ENCODE data around the gene FUT7.

Gene FUT7

GRCh38 chr9:137032858-137033257 is 970 bp upstream of the FUT7 start:
- no peak for TF ChIP-seq CTCF (IDR thresholded peaks at IDR 0.05; ENCODE audit: low read depth, low read length)
- no peak for DNase-seq (ENCODE audit: extremely low read depth, low read depth)

- TF ChIP-seq CTCF (IDR thresholded peaks at IDR 0.05; ENCODE audit: low read depth, low read length), result no peak
- DNase-seq (ENCODE audit: extremely low read depth, low read depth), result no peak
Observed at GRCh38 chr9:137030538-137031527, 1.1 kb downstream of the FUT7 start.

GRCh38 chr9:137030006-137030405 is 1.9 kb downstream of the FUT7 start:
- no peak for DNase-seq (ENCODE audit: extremely low read depth, low read depth)
- TF ChIP-seq CTCF (IDR thresholded peaks at IDR 0.05; ENCODE audit: low read depth, low read length), result no peak

GRCh38 chr9:137029058-137029936 is 2.6 kb downstream of the FUT7 start:
- peak; percentile 93 for TF ChIP-seq CTCF (IDR thresholded peaks at IDR 0.05; ENCODE audit: low read depth, low read length)

GRCh38 chr9:137028263-137029057 is 3.4 kb downstream of the FUT7 start:
- DNase-seq (ENCODE audit: extremely low read depth, low read depth), result no peak
- TF ChIP-seq CTCF (IDR thresholded peaks at IDR 0.05; ENCODE audit: low read depth, low read length), result peak; percentile 34

More at GRCh38 chr9:137029058-137029936, 2.6 kb downstream of the FUT7 start:
- DNase-seq (ENCODE audit: extremely low read depth, low read depth), result no peak

GRCh38 chr9:137027369-137028262 is 4.3 kb downstream of the FUT7 start, which contains the start of gene ABCA2:
Gene ABCA2 (minus strand): TSS chr9:137028237. CDS start chr9:137028140, 97 bp downstream.
- no peak for DNase-seq (ENCODE audit: extremely low read depth, low read depth)
- no peak for TF ChIP-seq CTCF (IDR thresholded peaks at IDR 0.05; ENCODE audit: low read depth, low read length)
